Measurements from ENCODE around the gene DISC1.

DNA sequence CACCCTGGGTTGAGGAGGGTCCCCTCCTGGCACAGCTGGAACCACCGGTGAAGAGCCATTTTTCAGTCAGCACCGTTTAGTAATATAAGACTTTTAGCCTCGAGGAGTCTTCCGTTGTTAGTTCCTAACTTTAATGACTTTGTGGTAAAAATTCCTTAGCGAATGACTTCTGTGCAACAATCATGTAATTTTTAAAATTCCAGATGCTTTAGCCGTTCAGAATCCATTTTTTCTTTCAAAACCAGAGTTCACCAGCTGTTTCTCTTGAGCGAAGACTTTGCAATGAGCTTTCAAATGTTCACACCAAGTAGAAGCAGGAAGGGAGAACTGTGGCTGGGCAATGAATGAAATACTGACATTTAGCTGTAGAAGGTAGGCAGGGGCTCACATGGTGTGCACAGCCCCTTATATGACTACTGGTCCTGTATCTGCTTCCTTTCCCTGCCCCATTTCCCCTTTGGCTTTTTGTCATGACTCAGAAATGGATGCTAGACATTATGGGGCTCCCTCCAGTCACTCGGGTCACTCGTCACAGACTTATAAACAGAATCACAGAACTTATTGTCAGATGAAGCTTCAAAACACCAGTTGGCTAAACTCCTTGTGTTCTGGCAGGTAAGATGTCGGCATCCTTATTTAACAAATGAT is 4.1 kb downstream of the DISC1 start:
- TF ChIP-seq, protein P1, sequence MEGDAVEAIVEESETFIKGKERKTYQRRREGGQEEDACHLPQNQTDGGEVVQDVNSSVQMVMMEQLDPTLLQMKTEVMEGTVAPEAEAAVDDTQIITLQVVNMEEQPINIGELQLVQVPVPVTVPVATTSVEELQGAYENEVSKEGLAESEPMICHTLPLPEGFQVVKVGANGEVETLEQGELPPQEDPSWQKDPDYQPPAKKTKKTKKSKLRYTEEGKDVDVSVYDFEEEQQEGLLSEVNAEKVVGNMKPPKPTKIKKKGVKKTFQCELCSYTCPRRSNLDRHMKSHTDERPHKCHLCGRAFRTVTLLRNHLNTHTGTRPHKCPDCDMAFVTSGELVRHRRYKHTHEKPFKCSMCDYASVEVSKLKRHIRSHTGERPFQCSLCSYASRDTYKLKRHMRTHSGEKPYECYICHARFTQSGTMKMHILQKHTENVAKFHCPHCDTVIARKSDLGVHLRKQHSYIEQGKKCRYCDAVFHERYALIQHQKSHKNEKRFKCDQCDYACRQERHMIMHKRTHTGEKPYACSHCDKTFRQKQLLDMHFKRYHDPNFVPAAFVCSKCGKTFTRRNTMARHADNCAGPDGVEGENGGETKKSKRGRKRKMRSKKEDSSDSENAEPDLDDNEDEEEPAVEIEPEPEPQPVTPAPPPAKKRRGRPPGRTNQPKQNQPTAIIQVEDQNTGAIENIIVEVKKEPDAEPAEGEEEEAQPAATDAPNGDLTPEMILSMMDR (IDR thresholded peaks at IDR 0.05): no peak
- TF ChIP-seq POLR2A (IDR thresholded peaks at IDR 0.05): no peak

All from vagina (tissue), 2 donors.